ENCODE measurements around the gene RASSF8.

- no peak for TF ChIP-seq CTCF (IDR thresholded peaks at IDR 0.05; ENCODE audit: low read depth, low read length)
- no peak for TF ChIP-seq EZH2phosphoT487 (IDR thresholded peaks at IDR 0.05; ENCODE audit: low read depth)
Measured at GRCh38 chr12:25938581-25938980, 19.9 kb upstream of the RASSF8 start.
